ENCODE results near the gene SEC14L1. TPM values are rescaled to one million over a fixed set of nuclear protein-coding genes. Genes with fewer than 3 reads are reported as not detected.
A peak's percentile ranks its signal among the peaks of the same experiment; 100 is the strongest.
"Not testable (repeated sequence)": the region's sequence is repeated elsewhere in the genome, so short reads cannot be mapped to it uniquely, and the experiment has no call there.

The SEC14L1 gene
- total RNA-seq, 1 experiment from 2014 or later: 25.8 TPM

- DNase-seq (ENCODE audit: unreplicated experiment): no peak
- BruUV-seq (replicated peaks): no TSS peak
- no peak for TF ChIP-seq CTCF (IDR thresholded peaks at IDR 0.05; ENCODE audit: unreplicated experiment)
- Mint-ChIP-seq H3K9me3 (ENCODE audit: unreplicated experiment) (no peaks in the 10 kb centered on the region), H3K36me3 (ENCODE audit: insufficient read depth, unreplicated experiment) (no peaks in the 10 kb centered on the region), H3K27me3 (ENCODE audit: insufficient read depth, unreplicated experiment) (peaks cover 12% of the 10 kb centered on the region), H3K4me1 (ENCODE audit: insufficient read depth, unreplicated experiment) (peaks cover 13% of the 10 kb centered on the region), H3K27ac (ENCODE audit: low read depth, unreplicated experiment) (peak overlapping the region; percentile 99), H3K4me3 (ENCODE audit: unreplicated experiment) (no peak overlapping the region)
- CTCF ChIA-PET: interaction anchor here (1.2 kb wide), 1 partner anchor 167 kb away, joined by 5 read pairs; no protein-coding TSS in a partner anchor
- POLR2A ChIA-PET: no interaction called here
- intact Hi-C loops (cut with micrococcal nuclease): no loop called here
Measured at GRCh38 chr17:77253611-77254051, 112.9 kb downstream of the SEC14L1 start.

DNA sequence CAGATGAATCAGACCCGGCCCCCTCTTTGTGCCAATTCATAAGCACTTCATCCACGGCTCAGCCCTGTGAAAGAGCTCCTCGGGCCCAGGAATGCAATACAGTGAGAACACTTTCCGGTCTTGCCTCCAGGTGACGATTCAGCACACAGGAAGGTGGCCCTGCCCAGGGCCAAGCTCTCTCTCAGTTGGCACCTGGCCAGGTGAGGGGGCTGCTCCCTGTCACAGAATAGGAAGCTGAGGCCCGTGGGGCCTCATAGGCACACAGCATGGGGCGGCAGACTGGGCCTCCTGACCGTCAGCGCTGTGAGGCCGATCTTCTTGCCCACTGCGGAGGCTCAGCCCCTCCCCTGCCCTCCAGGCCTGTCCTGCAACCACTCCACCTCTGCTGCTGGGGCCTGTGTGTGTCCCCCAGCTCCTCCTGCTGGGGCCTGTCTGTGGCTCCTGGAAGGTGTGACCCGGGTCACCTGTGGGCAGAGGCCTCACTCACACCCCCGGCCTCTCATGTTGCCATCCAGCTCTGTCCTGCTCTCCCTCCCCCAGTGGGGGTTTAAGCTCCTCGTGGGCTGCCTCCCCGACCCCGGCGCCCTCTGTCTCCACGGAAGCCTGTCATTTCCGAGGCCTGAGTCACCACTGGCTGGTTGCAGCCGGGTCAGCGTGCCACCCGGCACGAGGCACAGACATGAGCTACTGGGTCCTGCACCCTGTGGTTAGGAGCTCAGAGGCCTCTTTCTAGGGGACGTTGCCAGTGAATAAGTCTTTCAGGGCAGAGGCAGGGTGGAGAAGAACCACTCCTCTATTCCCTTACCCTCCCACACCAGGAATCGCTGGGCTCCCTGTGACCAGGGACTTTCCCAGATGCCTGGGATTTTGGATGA is 114.4 kb downstream of the SEC14L1 start:
- ChIA-PET CTCF (interaction anchor here (0.5 to 2.4 kb wide), 11 partner anchors 25 to 830 kb away, joined by 3 to 9 read pairs (median 4); partner anchors contain the start of gene MGAT5B), POLR2A (interaction anchor here (0.7 to 3.2 kb wide), 27 partner anchors 9 to 520 kb away, joined by 3 to 82 read pairs (median 4); partner anchors contain the start of genes MGAT5B and SEC14L1)
- peaks cover 13% of the 10 kb centered on the region for H3K4me1 Mint-ChIP-seq (ENCODE audit: insufficient read depth, unreplicated experiment)
- TF ChIP-seq CTCF (IDR thresholded peaks at IDR 0.05; ENCODE audit: unreplicated experiment): no peak
- H3K9me3 Mint-ChIP-seq (ENCODE audit: unreplicated experiment): no peaks in the 10 kb centered on the region
- BruUV-seq (replicated peaks): no TSS peak
- H3K27ac Mint-ChIP-seq (ENCODE audit: low read depth, unreplicated experiment): peak overlapping the region; percentile 99
- intact Hi-C loops (cut with micrococcal nuclease): loop anchor here (1.0 kb wide), 1 partner anchor 25 kb away; no protein-coding TSS in a partner anchor
- peak; percentile 94 for DNase-seq (ENCODE audit: unreplicated experiment)
- no peaks in the 10 kb centered on the region for H3K27me3 Mint-ChIP-seq (ENCODE audit: insufficient read depth, unreplicated experiment)
- no peak overlapping the region for H3K4me3 Mint-ChIP-seq (ENCODE audit: unreplicated experiment)
- no peaks in the 10 kb centered on the region for H3K36me3 Mint-ChIP-seq (ENCODE audit: insufficient read depth, unreplicated experiment)

GRCh38 chr17:77255970-77256369 is 115.2 kb downstream of the SEC14L1 start:
- H3K36me3 Mint-ChIP-seq (ENCODE audit: insufficient read depth, unreplicated experiment); DNase-seq (ENCODE audit: unreplicated experiment); H3K4me3 Mint-ChIP-seq (ENCODE audit: unreplicated experiment); H3K27me3 Mint-ChIP-seq (ENCODE audit: insufficient read depth, unreplicated experiment); H3K27ac Mint-ChIP-seq (ENCODE audit: low read depth, unreplicated experiment); H3K9me3 Mint-ChIP-seq (ENCODE audit: unreplicated experiment); BruUV-seq (replicated peaks): not testable (repeated sequence)
- H3K4me1 Mint-ChIP-seq (ENCODE audit: insufficient read depth, unreplicated experiment): peaks cover 13% of the 10 kb centered on the region
- ChIA-PET POLR2A (interaction anchor here (0.9 to 3.2 kb wide), 15 partner anchors 8 to 222 kb away, joined by 3 to 82 read pairs (median 5); partner anchors contain the start of gene SEC14L1), CTCF (interaction anchor here (0.6 to 2.4 kb wide), 7 partner anchors 24 to 1060 kb away, joined by 3 to 9 read pairs (median 4); no protein-coding TSS in a partner anchor)
- intact Hi-C loops (cut with micrococcal nuclease): loop anchor here (1.0 kb wide), 1 partner anchor 24 kb away; no protein-coding TSS in a partner anchor

DNA sequence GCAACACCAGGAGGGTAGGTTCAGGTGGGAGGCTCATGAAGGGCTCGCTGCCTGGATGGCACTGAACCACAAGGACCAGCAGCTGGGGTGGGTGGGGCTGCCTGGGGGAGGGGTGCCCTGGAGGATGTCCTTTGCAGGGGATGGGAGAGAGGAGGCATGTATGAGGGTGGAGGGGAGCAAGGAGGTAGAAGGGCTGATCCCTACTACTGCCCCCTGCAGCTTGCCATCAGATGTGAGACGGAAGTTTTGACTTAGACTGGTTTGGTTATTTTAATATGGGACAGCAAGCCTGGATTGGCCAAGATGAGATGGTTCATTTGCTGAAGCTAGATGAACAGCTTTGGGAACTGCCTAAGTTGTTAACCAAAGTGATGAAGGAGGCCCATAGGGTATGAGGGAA is 115.9 kb downstream of the SEC14L1 start:
- Mint-ChIP-seq H3K4me1 (ENCODE audit: insufficient read depth, unreplicated experiment) (peaks cover 13% of the 10 kb centered on the region), H3K27me3 (ENCODE audit: insufficient read depth, unreplicated experiment) (no peaks in the 10 kb centered on the region), H3K4me3 (ENCODE audit: unreplicated experiment) (no peak overlapping the region), H3K27ac (ENCODE audit: low read depth, unreplicated experiment) (no peak overlapping the region), H3K9me3 (ENCODE audit: unreplicated experiment) (no peaks in the 10 kb centered on the region), H3K36me3 (ENCODE audit: insufficient read depth, unreplicated experiment) (no peaks in the 10 kb centered on the region)
- DNase-seq (ENCODE audit: unreplicated experiment): no peak
- ChIA-PET CTCF (interaction anchor here (0.6 to 1.1 kb wide), 3 partner anchors 158 to 200 kb away, joined by 4 to 5 read pairs (median 4); no protein-coding TSS in a partner anchor), POLR2A (interaction anchor here (1.6 to 3.2 kb wide), 5 partner anchors 24 to 221 kb away, joined by 4 to 82 read pairs (median 18); partner anchors contain the start of gene SEC14L1)
- TF ChIP-seq CTCF (IDR thresholded peaks at IDR 0.05; ENCODE audit: unreplicated experiment): no peak
- no TSS peak for BruUV-seq (replicated peaks)
- intact Hi-C loops (cut with micrococcal nuclease): no loop called here

All from MCF 10A (cell line).